A673 (cell line): Measurements from ENCODE around the gene SDSL.

ENCODE experiments used
- EZH2 ChIP-seq: fragments of 200-600 bp; sonication (generic); IDR thresholded peaks from 2 replicates; pipeline ENCODE4 v1.6.1; 2017; ENCODE audit warnings: borderline replicate concordance, low read depth, mild to moderate bottlenecking, mixed read lengths, antibody characterized with exemption, low read length; ENCODE audit not compliant: poor library complexity, severe bottlenecking
- TF ChIP-seq, protein P1 (sequence below): fragments of 300-800, 200-600 bp; sonication (generic); conservative IDR thresholded peaks from 2 replicates; pipeline ENCODE4 v1.5.1; 2017; ENCODE audit warnings: low read depth, mild to moderate bottlenecking, antibody characterized with exemption, low read length, moderate library complexity, mixed read lengths

DNA sequence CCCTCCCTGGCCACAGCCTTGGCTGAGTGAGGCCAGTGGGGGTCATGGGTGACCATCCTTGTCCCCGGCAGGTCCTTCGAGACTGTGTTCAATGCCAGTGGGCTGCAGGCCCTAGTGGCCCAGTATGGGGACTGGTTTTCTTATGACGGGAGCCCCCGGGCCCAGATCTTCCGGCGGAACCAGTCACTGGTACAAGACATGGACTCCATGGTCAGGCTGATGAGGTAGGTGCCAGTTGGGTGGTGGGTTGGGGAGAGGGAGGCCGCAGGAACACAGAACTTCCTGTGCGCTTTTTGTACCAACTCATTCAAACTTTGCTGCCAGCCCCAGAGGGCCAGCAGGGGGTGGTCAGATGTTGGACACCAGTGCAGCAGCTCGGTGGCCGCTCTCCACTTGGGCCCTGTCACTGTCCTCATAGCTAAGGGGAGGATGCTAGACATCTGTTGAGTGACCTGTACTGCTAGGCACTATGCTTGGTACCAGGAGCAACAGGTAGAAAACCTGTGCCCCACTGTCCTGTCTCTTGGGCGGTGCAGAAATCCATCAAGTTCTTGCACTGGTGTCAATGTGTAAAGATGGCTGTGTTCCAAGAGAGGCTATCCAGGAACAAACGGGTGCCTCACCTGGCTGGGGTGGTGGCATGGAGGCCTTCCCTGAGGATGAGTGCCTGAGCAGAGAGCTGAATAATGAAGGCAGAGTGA, 35.2 kb upstream of the SDSL start:
- TF ChIP-seq, protein P1, sequence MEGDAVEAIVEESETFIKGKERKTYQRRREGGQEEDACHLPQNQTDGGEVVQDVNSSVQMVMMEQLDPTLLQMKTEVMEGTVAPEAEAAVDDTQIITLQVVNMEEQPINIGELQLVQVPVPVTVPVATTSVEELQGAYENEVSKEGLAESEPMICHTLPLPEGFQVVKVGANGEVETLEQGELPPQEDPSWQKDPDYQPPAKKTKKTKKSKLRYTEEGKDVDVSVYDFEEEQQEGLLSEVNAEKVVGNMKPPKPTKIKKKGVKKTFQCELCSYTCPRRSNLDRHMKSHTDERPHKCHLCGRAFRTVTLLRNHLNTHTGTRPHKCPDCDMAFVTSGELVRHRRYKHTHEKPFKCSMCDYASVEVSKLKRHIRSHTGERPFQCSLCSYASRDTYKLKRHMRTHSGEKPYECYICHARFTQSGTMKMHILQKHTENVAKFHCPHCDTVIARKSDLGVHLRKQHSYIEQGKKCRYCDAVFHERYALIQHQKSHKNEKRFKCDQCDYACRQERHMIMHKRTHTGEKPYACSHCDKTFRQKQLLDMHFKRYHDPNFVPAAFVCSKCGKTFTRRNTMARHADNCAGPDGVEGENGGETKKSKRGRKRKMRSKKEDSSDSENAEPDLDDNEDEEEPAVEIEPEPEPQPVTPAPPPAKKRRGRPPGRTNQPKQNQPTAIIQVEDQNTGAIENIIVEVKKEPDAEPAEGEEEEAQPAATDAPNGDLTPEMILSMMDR, result no peak
- no peak for TF ChIP-seq EZH2
